HepG2 (cell line): ENCODE data around the gene IL26.

Experiments
- ARNT2 ChIP-seq: sonication (generic); formaldehyde crosslinking; IDR thresholded peaks from 2 replicates; pipeline ENCODE4 v1.8.0; 2022; ENCODE audit warnings: mild to moderate bottlenecking, low read depth, missing genetic modification reagents, moderate library complexity
- ATF3 ChIP-seq: sonication (generic); formaldehyde crosslinking; IDR thresholded peaks from 2 replicates; pipeline ENCODE4 v1.4.0; 2020; ENCODE audit warnings: missing genetic modification reagents
- BRF2 ChIP-seq: sonication (generic); formaldehyde crosslinking; IDR thresholded peaks from 2 replicates; pipeline ENCODE4 v1.8.1; 2022; ENCODE audit warnings: mild to moderate bottlenecking, missing genetic modification reagents
- CBX5 ChIP-seq: sonication (generic); formaldehyde crosslinking; IDR thresholded peaks from 2 replicates; pipeline ENCODE4 v1.4.0; 2020; ENCODE audit warnings: missing genetic modification reagents, borderline replicate concordance
- ETV6 ChIP-seq: sonication (generic); formaldehyde crosslinking; conservative IDR thresholded peaks from 2 replicates; pipeline ENCODE4 v1.4.0; 2020; ENCODE audit warnings: missing genetic modification reagents
- EZH2 ChIP-seq: conservative IDR thresholded peaks from 2 replicates; pipeline ENCODE4 v1.6.1; 2012; ENCODE audit warnings: mild to moderate bottlenecking, low read depth, low read length, moderate library complexity
- GATAD2A ChIP-seq: IDR thresholded peaks from 2 replicates; pipeline ENCODE4 v1.6.1; 2016
- KLF13 ChIP-seq: sonication (generic); formaldehyde crosslinking; IDR thresholded peaks from 2 replicates; pipeline ENCODE4 v1.4.0; 2020; ENCODE audit warnings: mild to moderate bottlenecking, missing genetic modification reagents
- MYC ChIP-seq: sonication (generic); formaldehyde crosslinking; IDR thresholded peaks from 2 replicates; pipeline ENCODE4 v1.9.0; 2021; ENCODE audit warnings: missing genetic modification reagents, borderline replicate concordance
- NONO ChIP-seq, 2 experiments: fragments of 450-650 bp in 1 of 2; sonication (generic) in 1 of 2; formaldehyde crosslinking in 1 of 2; IDR thresholded peaks in 1 of 2; conservative IDR thresholded peaks in 1 of 2; 2 replicates each; pipeline versions ENCODE4 v1.6.1 to v1.8.0; 2017 to 2022; ENCODE audit warnings: mild to moderate bottlenecking in 1 of 2, missing genetic modification reagents in 1 of 2, moderate library complexity in 1 of 2
- PRPF4 ChIP-seq: fragments of 200-400 bp; formaldehyde crosslinking; IDR thresholded peaks from 2 replicates; pipeline ENCODE4 v1.6.1; 2016; ENCODE audit warnings: low read length, low read depth; ENCODE audit not compliant: poor library complexity, severe bottlenecking
- RXRA ChIP-seq: sonication (generic); formaldehyde crosslinking; IDR thresholded peaks from 2 replicates; pipeline ENCODE4 v1.5.1; 2020; ENCODE audit warnings: missing genetic modification reagents
- TCF12 ChIP-seq, 2 experiments: fragments of 450-650 bp in 1 of 2; sonication (generic) in 1 of 2; formaldehyde crosslinking in 1 of 2; IDR thresholded peaks; 2 replicates each; pipeline versions ENCODE4 v1.6.1 to v1.8.0; 2017 to 2022; ENCODE audit warnings: antibody characterized with exemption in 1 of 2, mild to moderate bottlenecking in 1 of 2, missing genetic modification reagents in 1 of 2, moderate library complexity in 1 of 2
- TF ChIP-seq, protein P1 (sequence below): sonication (generic); formaldehyde crosslinking; IDR thresholded peaks from 2 replicates; pipeline ENCODE4 v1.5.1; 2020; ENCODE audit warnings: missing genetic modification reagents, mild to moderate bottlenecking, borderline replicate concordance

DNA sequence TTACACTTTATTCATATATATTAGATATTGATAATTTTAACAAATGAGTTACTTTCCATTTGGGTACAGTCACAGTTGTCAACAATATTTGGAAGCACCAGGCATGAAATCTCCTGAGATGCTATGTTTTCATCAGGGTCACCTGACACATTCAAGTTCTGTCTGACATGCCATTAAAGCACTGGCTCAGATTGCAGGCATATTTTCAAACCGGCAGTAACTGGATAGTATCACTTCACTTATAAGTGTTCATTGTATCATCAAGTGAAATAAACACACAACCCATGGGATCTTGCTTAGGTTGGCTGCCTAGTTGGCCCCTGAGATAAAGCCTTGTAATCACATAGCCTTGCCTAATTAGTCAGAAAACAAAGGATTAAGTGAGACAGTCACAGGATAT, 70.8 kb downstream of the IL26 start:
- TF ChIP-seq GATAD2A (no peak), ETV6 (CRISPR knock-in tag) (no peak), ARNT2 (no peak), BRF2 (CRISPR knock-in tag) (no peak), TCF12 (IDR thresholded peaks at IDR 0.05) (no peak), TCF12 (CRISPR knock-in tag; IDR thresholded peaks at IDR 0.05) (no peak), EZH2 (no peak), ATF3 (no peak), MYC (CRISPR knock-in tag) (no peak), RXRA (CRISPR knock-in tag) (no peak), PRPF4 (no peak), NONO (IDR thresholded peaks at IDR 0.05) (no peak), NONO (CRISPR knock-in tag; conservative IDR thresholded peaks at IDR 0.05) (no peak), KLF13 (CRISPR knock-in tag) (no peak), CBX5 (no peak)
- TF ChIP-seq, protein P1, sequence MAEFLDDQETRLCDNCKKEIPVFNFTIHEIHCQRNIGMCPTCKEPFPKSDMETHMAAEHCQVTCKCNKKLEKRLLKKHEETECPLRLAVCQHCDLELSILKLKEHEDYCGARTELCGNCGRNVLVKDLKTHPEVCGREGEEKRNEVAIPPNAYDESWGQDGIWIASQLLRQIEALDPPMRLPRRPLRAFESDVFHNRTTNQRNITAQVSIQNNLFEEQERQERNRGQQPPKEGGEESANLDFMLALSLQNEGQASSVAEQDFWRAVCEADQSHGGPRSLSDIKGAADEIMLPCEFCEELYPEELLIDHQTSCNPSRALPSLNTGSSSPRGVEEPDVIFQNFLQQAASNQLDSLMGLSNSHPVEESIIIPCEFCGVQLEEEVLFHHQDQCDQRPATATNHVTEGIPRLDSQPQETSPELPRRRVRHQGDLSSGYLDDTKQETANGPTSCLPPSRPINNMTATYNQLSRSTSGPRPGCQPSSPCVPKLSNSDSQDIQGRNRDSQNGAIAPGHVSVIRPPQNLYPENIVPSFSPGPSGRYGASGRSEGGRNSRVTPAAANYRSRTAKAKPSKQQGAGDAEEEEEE (CRISPR knock-in tag), result no peak
